Sigmoid colon (tissue), 7 donors: ENCODE measurements around the gene IPO8. TPM values are rescaled to one million over a fixed set of nuclear protein-coding genes. Genes with fewer than 3 reads are reported as not detected.
"Not testable (repeated sequence)": the region's sequence is repeated elsewhere in the genome, so short reads cannot be mapped to it uniquely, and the experiment has no call there.

ENCODE experiments used
- DNase-seq: peaks from one replicate; pipeline ENCODE4 v3.0.0-alpha.2; 2019
- H3K27ac ChIP-seq, 4 donors: fragments of 200-600 bp; sonication (generic); one replicate each; pipeline ENCODE4 v1.5.1; 2016 to 2019; ENCODE audit warnings: mild to moderate bottlenecking in 1 of 4
- H3K27me3 ChIP-seq, 3 donors: fragments of 200-600 bp; sonication (generic); one replicate each; pipeline ENCODE4 v1.5.1; 2019; ENCODE audit warnings: mild to moderate bottlenecking in 1 of 3
- H3K36me3 ChIP-seq, 4 donors: fragments of 200-600 bp; sonication (generic); one replicate each; pipeline ENCODE4 v1.5.1; 2016 to 2019
- H3K4me1 ChIP-seq, 4 donors: fragments of 200-600 bp; sonication (generic); one replicate each; pipeline ENCODE4 v1.5.1; 2017 to 2019
- H3K4me3 ChIP-seq, 4 donors: fragments of 200-600 bp; sonication (generic); one replicate each; pipeline ENCODE4 v1.5.1; 2017 to 2019; ENCODE audit warnings: mild to moderate bottlenecking in 2 of 4, moderate library complexity in 1 of 4
- H3K9me3 ChIP-seq, 4 donors: fragments of 200-600 bp in 3 of 4; sonication (generic) in 3 of 4; one replicate each; pipeline versions ENCODE4 v1.5.1 to v1.6.1; 2013 to 2019
- EP300 ChIP-seq, 4 donors: sonication (generic); formaldehyde crosslinking; IDR thresholded peaks; one replicate each; pipeline ENCODE4 v1.6.1; 2017; ENCODE audit warnings: antibody characterized with exemption in 4 of 4
- POLR2A ChIP-seq, 2 donors: fragments of 450-650 bp; IDR thresholded peaks; one replicate each; pipeline ENCODE4 v1.6.1; 2016; ENCODE audit warnings: antibody characterized with exemption in 2 of 2, mild to moderate bottlenecking in 2 of 2, moderate library complexity in 2 of 2
- POLR2AphosphoS5 ChIP-seq, 4 donors: sonication (generic); formaldehyde crosslinking; IDR thresholded peaks; one replicate each; pipeline ENCODE4 v1.6.1; 2017; ENCODE audit warnings: antibody characterized with exemption in 4 of 4
- whole genome bisulfite sequencing, 2 donors: extraction: QIAGEN DNeasy Blood & Tissue Kit; methylation state at CpG; one replicate each; pipeline ENCODE4 v1.1.7; 2013; 5-methylcytosine and 5-hydroxymethylcytosine counted together
- intact Hi-C: fragments of 100-400 bp; cut with DNase I; formaldehyde crosslinking; loops from one replicate; pipeline ENCODE4 v1.15.1; 2023
- polyA plus RNA-seq, 3 donors: library from polyadenylated mRNA; stranded (reverse); fragments of 200-250 nt; gene quantifications; one replicate each; pipeline ENCODE4 v1.2.3, GENCODE V29; 2013
- total RNA-seq, 4 donors: library from RNA; depleted of rRNA; stranded (reverse); fragments of >200 nt; gene quantifications; one replicate each; pipeline ENCODE4 v1.1.0, GENCODE V29; 2016
- TF ChIP-seq, protein P1 (sequence below), 4 experiments: fragments of 450-650 bp in 3 of 4; fragments of 200-600 bp in 1 of 4; IDR thresholded peaks; one replicate each; pipeline ENCODE4 v1.5.1; 2016 to 2019; ENCODE audit warnings: antibody characterized with exemption in 4 of 4, mild to moderate bottlenecking in 3 of 4, moderate library complexity in 2 of 4
- donor health status: healthy with polysubstance abuse.
- donor health status: Bipolar disorder and iron deficiency.
- donor health status: healthy.

Gene IPO8
- total and polyA plus RNA-seq, 7 donors = 20.1 to 61.2 (median 32.8) TPM

DNA sequence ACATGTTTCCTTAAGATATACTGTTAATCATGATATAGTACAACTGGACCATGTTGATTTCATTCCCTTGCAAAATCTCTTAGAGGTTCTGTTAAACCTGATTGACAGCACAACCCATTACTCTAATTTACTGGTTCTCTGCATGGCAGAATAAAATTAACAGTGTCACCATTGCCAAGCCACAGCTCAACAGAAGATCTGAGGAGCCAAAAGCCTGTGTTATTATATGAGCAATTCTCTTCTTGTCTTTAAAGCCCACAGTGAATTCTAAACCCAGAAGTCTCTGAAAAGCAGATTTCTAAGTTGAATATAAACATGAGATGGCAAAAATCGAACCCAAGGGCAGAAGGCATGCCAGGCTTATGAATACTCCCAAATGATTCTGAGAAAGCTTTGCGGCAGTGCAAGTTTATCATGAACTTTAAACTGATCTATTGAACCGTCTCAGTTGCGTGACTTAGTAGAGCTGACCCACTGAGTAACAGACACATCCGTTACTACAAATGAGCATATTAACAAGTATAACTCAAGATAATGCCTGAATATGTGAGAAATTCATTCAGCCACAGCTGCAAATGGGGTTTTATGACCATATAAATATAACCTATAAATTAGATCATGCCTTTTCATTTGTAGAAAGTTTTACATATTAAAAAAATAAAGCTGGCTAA is 78.2 kb downstream of the IPO8 start:
- WGBS, 2 donors = 87 to 88% methylated on average over 5 of the region's 5 CpGs
- Histone ChIP-seq H3K4me1 (no peaks in the 10 kb centered on the region), H3K9me3 (no peaks in the 10 kb centered on the region), H3K4me3 (no peak overlapping the region), H3K27ac (no peak overlapping the region), H3K27me3 (no peaks in the 10 kb centered on the region), H3K36me3 (no peaks in the 10 kb centered on the region)
- intact Hi-C loops = no loop called here
- no peak for TF ChIP-seq POLR2A (IDR thresholded peaks at IDR 0.05)
- no peak for TF ChIP-seq POLR2AphosphoS5 (IDR thresholded peaks at IDR 0.05)
- TF ChIP-seq EP300 (IDR thresholded peaks at IDR 0.05) = no peak
- TF ChIP-seq, protein P1, sequence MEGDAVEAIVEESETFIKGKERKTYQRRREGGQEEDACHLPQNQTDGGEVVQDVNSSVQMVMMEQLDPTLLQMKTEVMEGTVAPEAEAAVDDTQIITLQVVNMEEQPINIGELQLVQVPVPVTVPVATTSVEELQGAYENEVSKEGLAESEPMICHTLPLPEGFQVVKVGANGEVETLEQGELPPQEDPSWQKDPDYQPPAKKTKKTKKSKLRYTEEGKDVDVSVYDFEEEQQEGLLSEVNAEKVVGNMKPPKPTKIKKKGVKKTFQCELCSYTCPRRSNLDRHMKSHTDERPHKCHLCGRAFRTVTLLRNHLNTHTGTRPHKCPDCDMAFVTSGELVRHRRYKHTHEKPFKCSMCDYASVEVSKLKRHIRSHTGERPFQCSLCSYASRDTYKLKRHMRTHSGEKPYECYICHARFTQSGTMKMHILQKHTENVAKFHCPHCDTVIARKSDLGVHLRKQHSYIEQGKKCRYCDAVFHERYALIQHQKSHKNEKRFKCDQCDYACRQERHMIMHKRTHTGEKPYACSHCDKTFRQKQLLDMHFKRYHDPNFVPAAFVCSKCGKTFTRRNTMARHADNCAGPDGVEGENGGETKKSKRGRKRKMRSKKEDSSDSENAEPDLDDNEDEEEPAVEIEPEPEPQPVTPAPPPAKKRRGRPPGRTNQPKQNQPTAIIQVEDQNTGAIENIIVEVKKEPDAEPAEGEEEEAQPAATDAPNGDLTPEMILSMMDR (IDR thresholded peaks at IDR 0.05) = no peak
- no peak for DNase-seq

DNA sequence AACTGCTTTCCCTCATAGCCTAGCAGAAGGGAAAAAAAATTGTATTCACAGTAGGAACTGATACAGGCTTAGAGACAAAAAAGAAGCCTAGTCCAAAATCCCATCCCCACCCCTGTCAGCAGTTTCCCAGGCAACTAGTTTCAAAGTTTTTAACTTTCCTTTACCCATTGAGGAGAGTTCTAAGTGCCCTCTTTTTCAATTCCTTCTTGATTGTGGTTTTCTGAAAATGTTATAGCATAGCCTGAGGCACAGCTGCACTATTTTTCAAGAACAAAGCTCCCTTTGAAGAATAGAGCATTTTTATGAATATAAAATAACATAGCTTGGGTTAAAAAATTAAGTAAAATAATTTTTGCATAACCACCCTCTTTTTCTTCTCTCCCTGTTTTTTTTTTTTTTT is 81.6 kb downstream of the IPO8 start:
- Histone ChIP-seq H3K4me3 (no peak overlapping the region), H3K27me3 (no peaks in the 10 kb centered on the region), H3K27ac (no peak overlapping the region), H3K36me3 (no peaks in the 10 kb centered on the region), H3K9me3 (no peaks in the 10 kb centered on the region), H3K4me1 (no peaks in the 10 kb centered on the region)
- no peak for DNase-seq
- intact Hi-C loops = no loop called here
- TF ChIP-seq, protein P1 (IDR thresholded peaks at IDR 0.05) = no peak
- TF ChIP-seq EP300 (IDR thresholded peaks at IDR 0.05) (no peak), POLR2A (IDR thresholded peaks at IDR 0.05) (no peak), POLR2AphosphoS5 (IDR thresholded peaks at IDR 0.05) (no peak)

DNA sequence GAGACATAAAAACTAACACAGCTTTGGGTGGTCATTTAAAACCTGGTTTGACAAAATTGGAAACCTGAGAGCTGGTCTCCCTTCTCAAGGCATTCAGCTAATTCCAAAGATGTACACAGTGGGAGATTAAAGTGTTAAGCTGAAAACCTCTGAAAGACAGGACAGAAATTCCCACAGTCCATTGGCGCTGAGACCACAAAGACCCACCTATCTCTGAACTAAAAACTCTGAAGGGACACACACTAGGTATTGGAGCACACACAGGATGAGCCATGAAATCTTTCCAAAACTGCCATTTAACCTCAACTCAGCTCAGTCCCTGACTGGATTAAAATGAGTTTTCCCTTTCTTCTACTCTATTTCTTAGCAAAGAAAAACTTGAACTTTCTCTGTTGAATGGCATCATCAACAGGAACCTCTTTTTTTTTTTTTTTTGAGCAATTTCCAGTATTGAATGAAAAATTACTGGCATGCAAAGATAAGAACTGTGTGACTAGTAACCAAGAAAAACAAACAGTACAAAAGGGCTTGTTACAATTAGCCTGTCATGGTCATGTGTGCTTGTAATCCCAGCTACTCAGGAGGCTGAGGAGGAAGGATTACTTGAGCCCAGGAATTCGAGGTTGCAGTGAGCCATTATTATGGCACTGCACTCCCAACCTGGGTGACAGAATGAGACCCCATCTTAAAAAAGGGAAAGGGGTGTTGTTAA is 82.4 kb downstream of the IPO8 start:
- 47 to 56% methylated on average over 2 of the region's 2 CpGs for WGBS, 2 donors
- no peak overlapping the region for H3K27ac ChIP-seq
- H3K4me3 ChIP-seq = no peak overlapping the region
- no peaks in the 10 kb centered on the region for H3K9me3 ChIP-seq
- no peak for DNase-seq
- intact Hi-C loops = no loop called here
- no peaks in the 10 kb centered on the region for H3K36me3 ChIP-seq
- TF ChIP-seq EP300 (IDR thresholded peaks at IDR 0.05) = no peak
- TF ChIP-seq, protein P1 (IDR thresholded peaks at IDR 0.05) = no peak
- TF ChIP-seq POLR2A (IDR thresholded peaks at IDR 0.05) = no peak
- TF ChIP-seq POLR2AphosphoS5 (IDR thresholded peaks at IDR 0.05) = no peak
- no peaks in the 10 kb centered on the region for H3K27me3 ChIP-seq
- no peaks in the 10 kb centered on the region for H3K4me1 ChIP-seq

GRCh38 chr12:30610718-30611117 is 85.0 kb downstream of the IPO8 start:
- H3K9me3 ChIP-seq = no peaks in the 10 kb centered on the region
- H3K4me1 ChIP-seq = no peaks in the 10 kb centered on the region
- no peaks in the 10 kb centered on the region for H3K36me3 ChIP-seq
- 84 to 97% methylated on average over 1 of the region's 1 CpG for WGBS, 2 donors
- intact Hi-C loops = no loop called here
- no peak for TF ChIP-seq POLR2AphosphoS5 (IDR thresholded peaks at IDR 0.05)
- no peak for TF ChIP-seq POLR2A (IDR thresholded peaks at IDR 0.05)
- TF ChIP-seq, protein P1 (IDR thresholded peaks at IDR 0.05) = no peak
- no peak for TF ChIP-seq EP300 (IDR thresholded peaks at IDR 0.05)
- DNase-seq = no peak
- no peak overlapping the region for H3K27ac ChIP-seq
- H3K4me3 ChIP-seq = no peak overlapping the region
- no peaks in the 10 kb centered on the region for H3K27me3 ChIP-seq

GRCh38 chr12:30609819-30610218 is 85.8 kb downstream of the IPO8 start:
- H3K9me3 ChIP-seq, H3K4me1 ChIP-seq, H3K27ac ChIP-seq, H3K27me3 ChIP-seq, intact Hi-C loops, DNase-seq, H3K36me3 ChIP-seq, H3K4me3 ChIP-seq: not testable (repeated sequence)

DNA sequence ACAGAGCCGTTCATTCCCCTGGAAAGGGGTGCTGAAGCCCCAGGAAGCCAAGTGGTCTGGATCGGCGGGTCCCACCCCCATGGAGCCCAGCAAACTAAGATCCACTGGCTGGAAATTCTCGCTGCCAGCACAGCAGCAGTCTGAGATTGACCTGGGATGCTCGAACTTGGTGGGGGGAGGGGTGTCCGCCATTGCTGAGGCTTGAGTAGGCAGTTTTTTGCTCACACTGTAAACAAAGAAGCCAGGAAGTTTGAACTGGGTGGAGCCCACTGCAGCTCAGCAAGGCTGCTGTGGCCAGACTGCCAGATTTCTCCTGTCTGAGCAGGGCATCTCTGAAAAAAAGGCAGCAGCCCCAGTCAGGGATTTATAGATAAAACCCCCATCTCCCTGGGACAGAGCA is 91.4 kb downstream of the IPO8 start:
- DNase-seq, H3K9me3 ChIP-seq, H3K27ac ChIP-seq, H3K27me3 ChIP-seq, H3K4me1 ChIP-seq, H3K36me3 ChIP-seq, H3K4me3 ChIP-seq, intact Hi-C loops: not testable (repeated sequence)
- WGBS, 2 donors = 63 to 66% methylated on average over 6 of the region's 6 CpGs
